Stimulated activated CD4-positive, alpha-beta T cell treated with anti-CD3 and anti-CD28 coated beads, Interleukin-1b, Interleukin-23, amount 100 ng/mL, for 24 hours (primary cell): ENCODE results near the gene MORC3.

Experiments used
- DNase-seq, 4 experiments: peaks; one replicate each; pipeline ENCODE4 v3.0.0-alpha.2; 2020; ENCODE audit warnings: low read depth in 4 of 4, low spot score in 1 of 4

The MORC3 gene

GRCh38 chr21:36420571-36421339 lies 100.8 kb downstream of the MORC3 start:
- no peak for DNase-seq

GRCh38 chr21:36422279-36423098 lies 102.5 kb downstream of the MORC3 start:
- DNase-seq: peak in 1 of 4 experiments; percentile 34

- no peak for DNase-seq
Measured at GRCh38 chr21:36423771-36424433, 103.9 kb downstream of the MORC3 start.

- DNase-seq: no peak
Measured at GRCh38 chr21:36424592-36424991, 104.6 kb downstream of the MORC3 start.

- DNase-seq: no peak
Measured at GRCh38 chr21:36425286-36425685, 105.3 kb downstream of the MORC3 start.
